Stimulated activated CD8-positive, alpha-beta memory T cell treated with anti-CD3 and anti-CD28 coated beads, Interleukin-7, amount 100 ng/mL, for 1 hour (primary cell): ENCODE results near the gene TRPV4.

Experiments used
- DNase-seq, 2 donors: peaks; one replicate each; pipeline ENCODE4 v3.0.0-alpha.2; 2020; ENCODE audit warnings: low read depth in 2 of 2

TRPV4 gene

GRCh38 chr12:109764123-109764522 is 69.1 kb downstream of the TRPV4 start:
- no peak for DNase-seq

GRCh38 chr12:109763201-109763841 is 69.9 kb downstream of the TRPV4 start:
- no peak for DNase-seq

GRCh38 chr12:109762673-109763191 is 70.5 kb downstream of the TRPV4 start:
- DNase-seq: no peak

DNA sequence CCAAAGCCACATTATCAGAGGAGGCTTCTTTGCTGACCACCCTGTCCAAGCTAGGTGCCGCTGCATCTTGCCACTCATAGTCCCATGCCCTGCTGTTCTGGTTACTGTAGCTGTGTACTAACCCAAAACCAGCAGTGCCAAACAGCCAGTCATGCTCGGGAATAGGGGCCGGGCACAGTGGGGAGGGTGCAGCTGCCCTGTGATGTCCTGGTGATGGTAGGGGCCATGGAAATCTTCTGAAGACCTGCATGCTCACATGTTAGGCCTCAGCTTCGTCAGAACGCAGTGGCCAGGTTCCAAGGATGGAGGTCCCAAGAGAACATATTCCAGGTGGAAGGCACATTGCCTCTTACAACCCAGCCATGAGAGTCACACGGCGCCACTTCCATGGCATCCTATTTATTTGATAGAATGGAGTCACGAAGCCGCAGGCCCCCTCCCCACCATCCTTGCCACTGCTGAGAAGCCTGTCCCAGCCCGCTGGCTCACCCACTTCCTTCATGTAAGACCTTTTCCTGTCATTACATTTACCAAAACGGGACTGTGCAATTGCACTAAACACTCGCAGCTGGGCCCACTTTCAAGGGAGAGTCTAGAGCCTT is 71.0 kb downstream of the TRPV4 start:
- DNase-seq: no peak

- no peak for DNase-seq
Measured at GRCh38 chr12:109760930-109761921, 72.0 kb downstream of the TRPV4 start.

GRCh38 chr12:109760031-109760929 is 72.9 kb downstream of the TRPV4 start:
- DNase-seq: no peak

DNA sequence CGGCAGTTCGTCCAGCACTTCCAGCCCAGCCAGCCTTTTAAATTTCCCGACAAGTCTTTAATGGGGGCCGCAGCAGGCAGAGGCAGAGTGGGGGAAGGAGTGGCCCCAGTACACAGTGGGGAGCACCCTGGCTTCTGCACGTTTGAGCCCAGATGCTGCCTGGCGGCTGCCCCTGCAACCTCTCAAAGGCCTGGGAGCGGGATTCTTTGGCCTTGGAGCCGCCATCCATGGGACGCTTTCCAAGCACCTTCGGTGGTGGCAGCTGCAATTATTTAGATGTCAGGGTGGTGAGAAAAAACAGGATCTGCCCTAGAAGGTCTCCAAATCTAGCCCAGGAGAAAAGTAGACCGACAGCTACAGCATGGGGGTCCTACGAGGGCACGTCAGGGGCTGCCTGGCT is 73.6 kb downstream of the TRPV4 start:
- DNase-seq: no peak

DNA sequence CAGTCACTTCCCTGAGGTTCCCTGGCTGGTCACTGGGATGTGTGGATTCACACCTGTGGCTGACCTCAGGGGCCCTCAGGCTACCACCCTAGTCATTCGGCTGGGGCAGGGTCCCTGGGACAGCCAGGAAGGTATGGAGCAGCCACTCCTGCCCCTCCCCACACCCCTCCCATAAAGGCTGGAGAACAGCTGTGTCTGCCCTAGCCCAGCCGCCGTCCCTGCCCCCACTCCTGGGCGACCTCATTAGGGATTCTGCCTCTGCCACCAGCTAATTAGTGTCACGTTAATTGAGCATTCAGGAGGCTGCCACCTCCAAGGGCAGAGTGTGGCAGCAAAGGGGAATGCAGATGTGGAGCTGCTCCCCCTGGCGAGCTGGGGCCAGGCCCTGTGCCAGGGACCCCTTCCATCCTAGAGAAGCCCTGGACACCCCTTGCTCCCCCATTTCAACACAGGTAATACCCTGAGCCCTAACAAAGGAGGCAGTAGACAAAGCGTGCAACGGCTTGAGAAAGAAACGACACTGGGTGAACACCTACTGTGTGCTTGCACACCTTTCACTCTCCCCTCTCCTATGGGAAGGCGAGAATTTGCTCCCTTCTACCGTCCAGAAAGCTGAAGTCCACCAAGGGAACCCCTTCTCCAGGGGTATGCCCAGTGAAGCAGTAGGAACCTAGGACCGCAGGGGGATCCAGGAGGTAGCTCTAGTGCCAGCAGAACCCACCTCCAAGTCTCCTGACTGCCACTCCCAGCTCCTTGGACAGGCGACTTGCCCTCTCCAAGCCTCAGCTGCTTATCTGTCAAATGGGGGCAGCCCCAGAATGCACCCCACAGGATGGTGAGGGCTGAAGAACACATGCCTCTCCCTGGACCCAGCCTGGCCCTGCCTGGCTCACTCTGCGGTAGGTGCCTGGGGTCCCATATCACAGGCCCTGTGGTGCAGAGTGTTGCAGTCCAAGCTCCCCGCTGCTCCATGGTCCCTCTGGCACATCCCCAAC is 74.5 kb downstream of the TRPV4 start:
- DNase-seq: no peak

- DNase-seq: no peak
Measured at GRCh38 chr12:109757671-109758265, 75.4 kb downstream of the TRPV4 start.

DNA sequence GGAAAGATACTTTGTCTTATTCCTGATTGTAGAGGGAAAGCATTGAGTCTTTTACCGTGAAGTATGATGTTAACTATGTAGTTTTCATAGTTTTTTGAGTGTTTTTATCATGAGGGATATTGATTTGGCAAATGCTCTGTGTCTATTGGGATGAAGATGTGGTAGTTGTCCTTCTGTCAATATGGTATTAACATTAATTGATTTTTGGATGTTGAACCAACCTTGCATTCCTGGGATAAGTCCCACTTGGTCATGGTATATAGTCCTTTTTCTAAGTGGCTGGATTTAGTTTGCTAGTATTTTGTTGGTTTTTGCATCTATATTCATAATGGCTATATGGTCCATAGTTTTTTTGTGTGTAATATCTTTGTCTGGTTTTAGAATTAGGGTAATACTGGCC is 76.7 kb downstream of the TRPV4 start:
- no peak for DNase-seq

DNA sequence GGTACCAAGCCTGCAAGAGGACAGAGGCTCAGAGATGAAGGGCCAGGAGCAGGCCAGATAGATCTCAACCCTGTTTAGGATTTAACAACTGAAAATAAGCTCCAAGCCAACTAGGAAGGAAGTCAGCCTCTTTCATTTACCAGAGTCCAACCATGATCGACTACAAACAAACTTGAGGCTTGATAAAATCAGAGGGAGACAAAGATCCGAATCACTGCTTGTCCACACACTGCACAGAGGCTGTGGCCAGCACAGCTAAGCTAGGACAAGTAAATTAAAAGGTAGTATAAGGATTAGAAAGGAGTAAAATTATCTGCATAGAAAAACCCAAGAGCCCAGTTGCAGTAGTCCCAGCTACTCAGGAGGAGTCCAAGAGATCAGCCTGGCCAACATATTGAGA is 79.2 kb downstream of the TRPV4 start:
- DNase-seq: no peak

DNA sequence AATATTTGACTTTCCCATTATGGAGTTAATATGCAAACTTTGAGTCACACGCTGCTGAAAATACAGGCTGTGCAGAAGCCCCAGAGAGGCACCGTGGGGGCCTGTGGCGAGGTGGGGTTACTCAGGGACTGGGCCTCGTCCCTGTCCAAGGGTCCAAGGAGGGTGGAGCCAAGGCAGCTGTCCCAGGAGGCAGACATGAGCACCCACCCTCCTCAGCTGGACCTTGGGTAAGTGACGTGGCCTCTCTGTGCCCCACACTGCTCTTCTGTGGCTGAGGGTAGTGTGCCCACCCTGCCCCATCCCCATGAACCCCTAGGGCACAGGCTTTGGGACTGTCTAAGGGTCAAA is 80.2 kb downstream of the TRPV4 start:
- DNase-seq: no peak

DNA sequence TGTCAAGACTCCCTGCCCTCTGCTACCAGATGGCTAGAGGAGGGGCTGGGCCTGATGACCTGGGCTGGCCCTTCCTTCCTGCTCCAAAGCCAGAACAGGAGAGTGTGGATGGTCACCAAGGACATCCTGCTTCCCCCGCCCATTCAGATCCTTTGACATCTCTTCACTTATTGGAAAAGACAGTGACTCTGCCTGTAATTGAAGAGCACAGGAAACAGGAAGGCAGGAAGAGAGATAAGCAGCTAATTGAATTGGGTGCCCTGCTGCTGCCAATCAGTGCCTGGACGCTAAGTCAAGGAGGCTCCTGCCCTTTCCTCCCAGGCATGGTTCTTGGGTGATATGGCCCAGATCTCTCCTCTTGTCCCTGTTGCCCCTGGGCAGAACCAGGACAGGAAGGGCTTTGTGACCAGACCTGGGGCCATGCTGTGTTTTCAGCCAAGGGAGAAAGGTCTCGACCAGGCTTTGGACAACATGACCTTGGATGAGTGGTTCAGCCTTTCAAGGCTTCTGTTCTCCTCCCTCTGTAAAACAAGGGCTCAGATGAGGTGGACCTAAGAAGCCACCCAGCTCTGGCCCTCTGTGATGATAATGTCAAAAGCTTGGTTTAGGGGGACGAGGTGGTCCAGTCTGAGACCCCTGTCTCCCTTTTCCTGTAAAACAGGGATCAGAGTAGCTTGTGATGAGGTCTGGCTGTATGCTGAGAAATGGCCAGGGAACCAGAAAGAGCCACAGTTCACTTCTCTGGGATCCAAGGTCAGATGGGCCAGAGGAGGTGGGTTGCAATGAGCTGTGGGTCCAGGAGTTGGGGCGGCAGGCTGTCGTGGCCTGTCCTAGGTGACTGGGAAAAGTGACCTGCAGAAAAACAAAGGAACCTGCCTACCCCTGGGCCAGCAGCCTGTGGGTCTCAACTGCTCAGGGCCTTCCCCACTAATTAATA is 80.8 kb downstream of the TRPV4 start:
- DNase-seq: no peak

DNA sequence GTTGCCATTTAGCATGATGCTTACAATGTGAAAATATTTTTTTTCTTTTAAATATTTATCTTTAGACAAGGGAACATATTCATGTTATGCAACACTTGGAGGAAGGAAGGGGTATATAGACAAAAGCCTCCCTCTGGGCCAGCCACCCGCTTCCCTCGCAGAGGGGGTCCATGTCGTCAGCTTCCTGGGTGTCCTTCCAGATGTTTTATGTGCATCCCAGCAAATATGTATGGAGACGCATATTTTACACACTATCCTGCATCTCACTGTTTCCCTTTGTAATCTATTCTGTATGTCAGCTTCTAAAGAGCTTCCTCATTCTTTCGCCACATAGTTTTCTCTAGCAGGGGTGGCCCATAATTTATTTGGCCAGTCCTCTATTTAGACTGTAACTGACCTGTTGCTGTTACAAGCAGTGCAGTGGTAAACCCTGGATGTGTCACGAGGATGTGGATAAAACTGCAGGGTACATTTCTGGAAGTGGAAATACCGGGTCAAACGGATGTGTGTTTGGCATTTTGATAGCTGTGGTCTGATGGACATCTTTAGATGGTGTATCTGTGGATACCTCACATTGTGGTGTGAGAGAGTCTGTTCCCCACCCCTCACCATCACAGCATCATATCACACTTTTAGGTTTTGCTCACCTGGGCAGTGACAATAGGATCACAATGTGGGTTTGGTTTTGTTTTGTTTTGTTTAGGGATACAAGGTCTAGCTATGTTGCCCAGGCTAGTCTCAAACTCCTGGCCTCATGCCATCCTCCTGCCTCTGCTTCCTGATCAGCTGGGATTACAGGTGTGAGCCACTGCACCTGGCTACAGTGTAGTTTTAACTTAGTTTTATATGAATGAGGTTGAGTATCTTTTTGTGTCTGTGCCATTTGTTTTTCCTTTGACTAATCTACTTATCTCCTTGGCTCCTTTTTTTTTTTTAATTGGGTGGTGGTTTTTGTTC is 87.9 kb downstream of the TRPV4 start:
- no peak for DNase-seq

- DNase-seq: no peak
Measured at GRCh38 chr12:109744026-109744425, 89.2 kb downstream of the TRPV4 start.

DNA sequence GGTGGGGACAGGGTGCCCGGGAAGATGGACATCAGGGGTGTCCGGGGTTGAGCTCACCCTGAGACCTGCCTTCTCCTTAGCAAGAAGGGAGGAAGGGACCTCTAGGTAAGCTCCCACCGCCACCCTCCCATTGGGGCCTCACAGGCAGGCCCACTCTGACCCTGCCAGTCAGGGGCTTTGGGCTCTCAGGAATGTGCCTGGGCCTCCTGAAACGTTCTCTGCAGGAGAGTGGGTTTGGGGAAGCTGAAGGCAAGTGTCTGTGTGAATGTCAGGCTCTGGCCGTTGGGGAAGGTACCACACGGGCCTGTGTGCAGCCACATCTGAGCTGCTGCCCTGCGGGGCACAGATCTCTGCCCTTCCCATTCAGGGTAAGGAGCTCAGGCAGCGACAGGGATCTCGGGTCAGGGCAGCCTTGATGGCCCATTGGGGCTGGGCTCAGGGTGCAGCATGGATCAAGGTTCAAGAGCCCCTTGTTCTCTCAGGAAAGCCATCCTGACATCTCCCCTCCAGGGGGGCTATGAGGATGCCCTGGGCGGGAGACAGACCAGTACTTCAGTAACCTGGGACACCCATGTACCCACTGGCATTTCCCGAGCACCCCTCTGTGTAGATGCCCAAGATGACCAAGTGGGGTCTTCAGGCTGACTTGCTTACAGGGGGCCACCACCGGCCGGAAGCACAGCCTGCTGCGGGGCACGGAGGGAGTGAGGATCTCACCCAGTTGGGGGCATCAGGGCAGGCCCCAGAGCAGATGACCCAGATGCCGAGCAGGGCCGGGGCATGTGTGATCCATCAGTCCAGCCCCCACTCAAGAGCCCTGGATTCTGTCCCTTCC is 89.9 kb downstream of the TRPV4 start:
- no peak for DNase-seq
